Measurements from ENCODE around the gene P2RX4. TPM values are rescaled to one million over a fixed set of nuclear protein-coding genes. Genes with fewer than 3 reads are reported as not detected.
A peak's percentile ranks its signal among the peaks of the same experiment; 100 is the strongest.
"Not testable (repeated sequence)": the region's sequence is repeated elsewhere in the genome, so short reads cannot be mapped to it uniquely, and the experiment has no call there.

The P2RX4 gene
- total RNA-seq, 2 experiments from 2014 or later = 117 to 125 TPM

DNA sequence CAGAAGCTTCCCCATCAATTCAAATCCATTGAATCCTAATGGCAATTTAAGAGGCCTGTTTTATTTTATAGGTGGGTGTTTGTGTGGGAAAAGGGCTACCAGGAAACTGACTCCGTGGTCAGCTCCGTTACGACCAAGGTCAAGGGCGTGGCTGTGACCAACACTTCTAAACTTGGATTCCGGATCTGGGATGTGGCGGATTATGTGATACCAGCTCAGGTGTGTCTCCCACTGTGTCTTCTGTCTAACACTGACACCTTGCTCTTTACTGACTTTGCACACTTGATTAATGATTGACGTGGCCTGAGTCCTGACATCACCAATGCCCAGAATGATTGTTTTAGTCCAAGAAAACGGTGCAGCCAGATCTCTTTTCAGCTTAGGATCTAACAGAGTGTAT is 7.1 kb downstream of the P2RX4 start:
- no peak overlapping the region for H3K4me3 Mint-ChIP-seq
- peaks cover 90% of the 10 kb centered on the region for H3K36me3 Mint-ChIP-seq (ENCODE audit: low read depth)
- no peaks in the 10 kb centered on the region for H3K9me3 Mint-ChIP-seq
- ChIA-PET CTCF (interaction anchor here (1.8 kb wide), 1 partner anchor 13 kb away, joined by 5 read pairs; no protein-coding TSS in a partner anchor), POLR2A (interaction anchor here (1.0 to 2.1 kb wide), 2 partner anchors 10 to 22 kb away, joined by 4 to 7 read pairs; no protein-coding TSS in a partner anchor)
- DNase-seq = no peak
- H3K27me3 Mint-ChIP-seq = no peaks in the 10 kb centered on the region
- H3K4me1 Mint-ChIP-seq = peaks cover 75% of the 10 kb centered on the region
- peak overlapping the region; percentile 13 for H3K27ac Mint-ChIP-seq

DNA sequence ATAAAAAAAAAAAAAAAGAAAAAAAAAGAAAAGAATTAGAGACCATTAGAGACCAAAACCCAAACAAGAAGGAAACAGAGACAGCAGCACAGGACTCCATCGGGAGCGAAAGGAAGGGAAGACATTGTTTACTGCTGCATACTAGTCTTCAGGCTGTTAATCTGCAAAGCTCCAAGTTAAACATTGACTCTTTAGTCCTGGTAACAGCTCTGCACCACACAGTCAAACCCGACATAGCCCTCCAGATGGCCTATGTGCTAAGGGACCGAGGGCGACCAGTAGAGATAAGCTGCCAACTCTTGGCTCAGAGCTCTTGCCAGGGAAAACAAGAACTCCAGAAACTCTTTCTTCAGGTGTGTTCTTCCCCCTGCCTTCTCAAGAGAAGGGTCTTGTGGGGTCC is 7.8 kb downstream of the P2RX4 start:
- H3K27ac Mint-ChIP-seq = no peak overlapping the region

DNA sequence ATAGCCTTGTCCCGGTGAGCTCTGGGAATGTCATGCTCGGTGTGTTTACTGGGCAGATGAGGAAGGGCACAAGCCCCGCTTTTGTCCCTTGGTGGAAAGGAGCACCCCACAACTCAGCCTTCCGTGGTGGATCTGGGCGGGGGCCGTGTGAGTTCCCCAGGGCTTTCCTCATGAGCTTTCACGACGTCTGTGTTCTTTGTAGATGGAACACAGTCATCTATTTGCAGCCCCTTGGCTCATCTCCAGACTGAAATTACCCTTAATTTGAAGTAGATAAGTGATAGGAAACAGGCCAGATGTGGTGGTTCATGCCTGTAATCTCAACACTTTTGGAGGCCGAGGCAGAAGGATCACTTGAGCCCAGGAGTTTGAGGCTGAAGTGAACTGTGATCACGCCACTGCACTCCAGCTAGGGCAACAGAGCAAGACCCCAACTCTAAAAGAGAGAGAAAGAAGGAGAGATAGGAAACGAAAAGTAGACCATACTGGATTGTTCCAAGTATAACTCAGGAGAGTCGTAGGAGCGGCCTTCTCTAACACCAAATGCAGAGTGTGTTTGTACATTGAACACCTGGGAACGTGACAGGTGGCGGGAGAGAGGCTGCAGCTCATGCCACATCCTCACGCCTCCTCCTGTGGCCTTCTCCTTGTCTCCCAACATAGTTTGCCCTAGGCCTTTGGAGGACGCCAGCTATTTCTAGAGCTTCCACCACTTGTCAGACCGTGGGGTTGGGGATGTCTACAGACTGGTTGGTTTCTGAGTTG is 8.8 kb downstream of the P2RX4 start:
- Mint-ChIP-seq H3K9me3 (peaks cover 5% of the 10 kb centered on the region), H3K27me3 (no peaks in the 10 kb centered on the region), H3K4me1 (peaks cover 76% of the 10 kb centered on the region), H3K4me3 (no peak overlapping the region), H3K36me3 (ENCODE audit: low read depth) (peaks cover 93% of the 10 kb centered on the region), H3K27ac (peak overlapping the region; percentile 73)
- DNase-seq = no peak
- ChIA-PET POLR2A (no interaction called here), CTCF (interaction anchor here (0.6 to 1.8 kb wide), 2 partner anchors 11 kb away, joined by 3 to 5 read pairs; no protein-coding TSS in a partner anchor)

More for the DNA sequence above, 7.8 kb downstream of the P2RX4 start:
- ChIA-PET POLR2A (no interaction called here), CTCF (interaction anchor here (0.6 to 1.8 kb wide), 3 partner anchors 12 to 230 kb away, joined by 3 to 5 read pairs (median 3); no protein-coding TSS in a partner anchor)
- peaks cover 91% of the 10 kb centered on the region for H3K36me3 Mint-ChIP-seq (ENCODE audit: low read depth)
- peaks cover 75% of the 10 kb centered on the region for H3K4me1 Mint-ChIP-seq
- DNase-seq = no peak
- no peaks in the 10 kb centered on the region for H3K27me3 Mint-ChIP-seq
- no peak overlapping the region for H3K4me3 Mint-ChIP-seq
- H3K9me3 Mint-ChIP-seq = peaks cover 2% of the 10 kb centered on the region

DNA sequence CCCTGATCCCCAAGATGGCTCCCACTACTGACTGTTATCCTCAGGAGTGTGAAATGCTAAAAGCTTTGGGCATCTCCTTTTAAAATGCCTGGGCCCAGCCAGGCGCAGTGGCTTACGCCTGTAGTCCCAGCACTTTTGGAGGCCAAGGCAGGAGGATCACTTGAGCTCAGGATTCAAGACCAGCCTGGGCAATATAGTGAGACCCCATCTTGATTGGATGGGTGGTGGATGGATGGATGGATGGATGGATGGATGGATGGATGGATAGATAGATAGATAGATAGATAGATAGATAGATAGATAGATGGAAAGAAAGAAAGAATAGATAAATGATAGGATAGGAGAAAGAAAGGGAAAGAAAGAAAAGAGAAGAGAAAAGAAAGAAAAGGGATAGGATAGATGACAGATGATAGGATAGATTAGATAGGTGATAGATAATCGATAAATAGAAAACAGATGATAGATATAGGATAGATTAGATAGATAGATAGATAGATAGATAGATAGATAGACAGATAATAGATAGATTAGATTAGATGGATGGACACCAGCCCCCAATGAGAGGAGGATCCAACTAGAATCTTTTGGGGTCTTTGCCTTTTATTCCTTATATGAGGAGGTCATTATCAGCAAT is 9.5 kb downstream of the P2RX4 start:
- DNase-seq = no peak
- Mint-ChIP-seq H3K9me3 (peaks cover 5% of the 10 kb centered on the region), H3K4me1 (peaks cover 78% of the 10 kb centered on the region), H3K4me3 (no peak overlapping the region), H3K27me3 (no peaks in the 10 kb centered on the region), H3K36me3 (ENCODE audit: low read depth) (peaks cover 92% of the 10 kb centered on the region), H3K27ac (peak overlapping the region; percentile 73)
- CTCF ChIA-PET = interaction anchor here (0.6 kb wide), 1 partner anchor 10 kb away, joined by 3 read pairs; no protein-coding TSS in a partner anchor
- POLR2A ChIA-PET = no interaction called here

DNA sequence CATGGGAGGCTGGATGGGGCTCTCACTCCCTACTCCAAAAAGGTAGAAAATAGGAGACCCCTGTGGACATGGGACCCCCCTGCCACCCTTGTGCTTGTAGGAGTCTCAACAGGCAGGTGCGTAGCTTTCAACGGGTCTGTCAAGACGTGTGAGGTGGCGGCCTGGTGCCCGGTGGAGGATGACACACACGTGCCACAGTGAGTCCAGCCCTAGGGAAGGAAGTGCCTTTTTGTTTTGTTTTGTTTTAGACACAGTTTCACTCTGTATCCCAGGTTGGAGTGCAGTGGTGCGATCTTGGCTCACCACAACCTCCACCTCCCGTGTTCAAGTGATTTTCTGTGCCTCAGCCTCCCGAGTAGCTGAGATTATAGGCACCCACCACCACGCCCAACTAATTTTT is 12.9 kb downstream of the P2RX4 start:
- H3K4me3 Mint-ChIP-seq = no peak overlapping the region
- CTCF ChIA-PET = interaction anchor here (0.7 to 1.3 kb wide), 3 partner anchors 12 to 111 kb away, joined by 3 to 4 read pairs (median 3); no protein-coding TSS in a partner anchor
- peaks cover 5% of the 10 kb centered on the region for H3K9me3 Mint-ChIP-seq
- H3K36me3 Mint-ChIP-seq (ENCODE audit: low read depth) = peaks cover 87% of the 10 kb centered on the region
- no peak for DNase-seq
- H3K4me1 Mint-ChIP-seq = peaks cover 78% of the 10 kb centered on the region
- peak overlapping the region; percentile 95 for H3K27ac Mint-ChIP-seq
- H3K27me3 Mint-ChIP-seq = no peaks in the 10 kb centered on the region
- POLR2A ChIA-PET = interaction anchor here (0.8 to 4.8 kb wide), 10 partner anchors 10 to 184 kb away, joined by 3 to 177 read pairs (median 8); partner anchors contain the start of genes ANAPC5, OASL, P2RX4 and P2RX7

DNA sequence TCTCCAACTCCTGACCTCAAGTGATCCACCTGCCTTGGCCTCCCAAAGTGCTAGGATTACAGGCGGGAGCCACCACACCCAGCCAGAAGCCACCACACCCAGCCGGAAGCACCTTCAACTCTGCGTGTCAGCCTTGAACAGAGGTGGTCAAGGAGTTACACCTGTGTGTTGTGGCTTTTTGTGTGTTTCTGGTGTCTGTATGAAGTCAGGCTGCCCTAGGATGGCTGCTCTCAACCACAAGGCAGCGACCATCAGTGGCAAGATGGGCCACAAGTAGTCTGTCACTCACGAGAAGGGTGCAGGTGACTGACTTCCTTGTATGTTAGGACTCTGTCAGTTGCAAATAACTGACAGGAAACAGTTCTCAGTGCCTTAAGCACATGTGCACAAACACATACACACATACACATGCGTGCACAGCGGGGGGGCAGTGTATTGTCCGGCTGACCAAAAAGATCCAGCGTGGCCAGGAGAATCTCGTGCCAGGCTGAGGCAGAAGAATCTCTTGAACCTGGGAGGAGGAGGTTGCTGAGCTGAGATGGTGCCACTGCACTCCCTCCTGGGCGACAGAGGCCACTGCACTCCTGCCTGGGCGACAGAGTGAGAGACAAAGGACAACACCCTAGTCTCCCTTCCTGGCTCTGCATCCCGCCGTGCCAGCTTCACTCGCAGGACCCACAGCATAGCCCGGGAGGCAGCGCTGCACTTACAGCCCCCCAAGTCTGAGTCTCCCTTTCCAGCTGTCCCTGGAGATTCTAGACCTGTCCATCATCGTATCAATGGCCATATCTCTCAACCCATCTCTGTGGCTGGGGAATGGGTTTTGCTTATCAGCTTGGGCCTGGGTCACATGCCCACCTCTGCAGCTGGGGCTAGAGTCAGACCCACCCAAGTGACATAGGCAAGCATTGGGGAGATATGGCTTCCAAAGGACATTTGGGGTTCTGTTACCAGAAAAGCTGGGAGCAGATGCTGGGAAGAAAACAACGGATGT is 13.7 kb downstream of the P2RX4 start:
- POLR2A ChIA-PET = interaction anchor here (0.6 to 4.8 kb wide), 23 partner anchors 11 to 932 kb away, joined by 3 to 177 read pairs (median 5); partner anchors contain the start of genes ANAPC5, CAMKK2, OASL and P2RX4
- H3K36me3 Mint-ChIP-seq (ENCODE audit: low read depth) = peaks cover 82% of the 10 kb centered on the region
- H3K4me1 Mint-ChIP-seq = peaks cover 76% of the 10 kb centered on the region
- H3K27ac Mint-ChIP-seq = peak overlapping the region; percentile 95
- no peaks in the 10 kb centered on the region for H3K27me3 Mint-ChIP-seq
- peak overlapping the region; percentile 57 for H3K4me3 Mint-ChIP-seq
- H3K9me3 Mint-ChIP-seq = peaks cover 5% of the 10 kb centered on the region
- DNase-seq = peak; percentile 83
- CTCF ChIA-PET = interaction anchor here (1.1 to 2.7 kb wide), 12 partner anchors 9 to 184 kb away, joined by 3 to 21 read pairs (median 6); partner anchors contain the start of gene OASL

DNA sequence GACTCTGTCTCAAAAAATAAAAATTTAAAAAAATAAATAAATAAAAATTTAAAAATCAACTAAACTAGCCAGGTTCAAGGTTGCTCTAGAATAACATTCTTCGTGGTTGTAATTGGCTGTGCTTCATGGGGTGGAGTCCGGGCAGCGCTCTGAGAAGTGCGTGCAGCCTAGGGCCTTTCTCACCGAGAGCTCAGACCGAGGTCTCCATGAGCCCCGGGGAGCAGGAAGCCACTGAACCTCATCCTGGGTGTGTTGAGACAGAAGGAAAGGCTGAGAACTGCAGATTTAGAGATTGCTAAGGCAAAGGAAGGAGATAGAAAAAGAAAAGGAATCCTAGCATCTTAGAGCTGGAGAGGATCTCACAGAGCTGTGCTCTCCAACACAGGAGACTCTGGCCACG is 14.7 kb downstream of the P2RX4 start:
- H3K4me1 Mint-ChIP-seq = peaks cover 76% of the 10 kb centered on the region
- ChIA-PET CTCF (interaction anchor here (0.7 to 2.7 kb wide), 13 partner anchors 10 to 185 kb away, joined by 3 to 21 read pairs (median 5); partner anchors contain the start of gene OASL), POLR2A (interaction anchor here (0.6 to 4.8 kb wide), 23 partner anchors 10 to 933 kb away, joined by 3 to 177 read pairs (median 5); partner anchors contain the start of genes CAMKK2, OASL, P2RX4 and P2RX7)
- peak overlapping the region; percentile 58 for H3K4me3 Mint-ChIP-seq
- peaks cover 82% of the 10 kb centered on the region for H3K36me3 Mint-ChIP-seq (ENCODE audit: low read depth)
- H3K27me3 Mint-ChIP-seq = no peaks in the 10 kb centered on the region
- peak; percentile 87 for DNase-seq
- peaks cover 5% of the 10 kb centered on the region for H3K9me3 Mint-ChIP-seq
- H3K27ac Mint-ChIP-seq = peak overlapping the region; percentile 95

DNA sequence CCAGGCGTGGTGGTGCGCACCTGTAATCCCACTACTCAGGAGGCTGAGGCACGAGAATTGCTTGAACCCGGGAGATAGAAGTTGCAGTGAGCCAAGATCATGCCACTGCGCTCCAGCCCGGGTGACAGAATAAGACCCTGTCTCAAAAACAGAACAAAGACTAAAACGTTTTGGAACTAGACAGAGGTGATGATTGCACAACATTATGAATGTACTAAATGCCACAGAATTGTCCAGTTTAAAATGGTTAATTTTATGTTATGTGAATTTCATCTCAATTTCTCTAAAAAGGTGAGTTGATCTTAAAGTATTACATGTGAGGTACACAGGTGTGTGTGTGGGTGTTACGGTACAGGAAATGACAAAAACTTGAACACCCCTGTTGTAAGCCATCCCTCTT is 16.5 kb downstream of the P2RX4 start:
- peaks cover 74% of the 10 kb centered on the region for H3K4me1 Mint-ChIP-seq
- POLR2A ChIA-PET = interaction anchor here (1.6 to 4.8 kb wide), 2 partner anchors 14 to 15 kb away, joined by 6 to 177 read pairs; partner anchors contain the start of gene P2RX4

DNA sequence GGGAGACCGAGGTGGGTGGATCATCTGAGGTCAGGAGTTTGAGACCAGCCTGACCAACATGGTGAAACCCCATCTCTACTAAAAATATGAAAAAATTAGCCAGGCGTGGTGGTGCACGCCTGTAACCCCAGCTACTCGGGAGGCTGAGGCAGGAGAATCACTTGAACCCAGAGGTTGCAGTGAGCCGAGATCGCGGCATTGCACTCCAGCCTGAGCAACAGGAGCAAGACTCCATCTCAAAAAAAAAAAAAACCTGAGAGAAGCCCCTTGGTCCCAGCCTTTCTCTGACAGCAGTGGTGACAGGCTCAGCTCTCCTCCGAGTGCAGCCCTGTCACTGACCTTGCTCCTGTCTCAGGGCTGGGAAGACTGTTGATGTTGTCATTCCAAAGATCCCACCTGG is 16.9 kb downstream of the P2RX4 start:
- Mint-ChIP-seq H3K27ac (peak overlapping the region; percentile 95), H3K4me1 (peaks cover 70% of the 10 kb centered on the region), H3K36me3 (ENCODE audit: low read depth) (peaks cover 78% of the 10 kb centered on the region)
- H3K27me3 Mint-ChIP-seq, DNase-seq, H3K9me3 Mint-ChIP-seq, H3K4me3 Mint-ChIP-seq, CTCF ChIA-PET: not testable (repeated sequence)
- POLR2A ChIA-PET = interaction anchor here (1.6 kb wide), 1 partner anchor 16 kb away, joined by 6 read pairs; no protein-coding TSS in a partner anchor

More for the DNA sequence above, 16.5 kb downstream of the P2RX4 start:
- Mint-ChIP-seq H3K36me3 (ENCODE audit: low read depth) (peaks cover 78% of the 10 kb centered on the region), H3K4me3 (no peak overlapping the region), H3K9me3 (peaks cover 5% of the 10 kb centered on the region), H3K27me3 (no peaks in the 10 kb centered on the region), H3K27ac (peak overlapping the region; percentile 95)
- no peak for DNase-seq
- CTCF ChIA-PET = no interaction called here

DNA sequence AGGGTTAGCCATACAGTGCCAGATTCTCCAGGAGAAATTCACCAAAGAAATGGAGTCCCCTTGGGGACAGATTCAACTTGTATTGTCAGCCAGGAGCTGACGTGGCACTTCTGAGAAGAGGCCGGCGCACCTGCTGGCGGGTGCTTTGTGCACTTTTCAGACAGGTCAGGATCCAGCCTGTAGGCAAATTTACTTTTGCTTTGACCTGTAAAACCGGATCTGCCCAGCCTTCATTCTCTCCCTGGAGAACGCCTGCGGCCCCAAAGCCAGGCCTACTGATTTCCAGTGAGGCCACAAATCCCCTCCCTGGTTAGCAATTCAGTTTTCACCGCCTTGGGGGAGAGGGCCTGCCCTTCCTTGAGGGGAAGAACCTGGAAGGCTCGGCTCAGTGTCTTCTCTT is 17.4 kb downstream of the P2RX4 start:
- peak overlapping the region; percentile 75 for H3K27ac Mint-ChIP-seq
- ChIA-PET POLR2A (interaction anchor here (1.6 kb wide), 1 partner anchor 16 kb away, joined by 6 read pairs; no protein-coding TSS in a partner anchor), CTCF (interaction anchor here (1.3 kb wide), 1 partner anchor 13 kb away, joined by 3 read pairs; no protein-coding TSS in a partner anchor)
- H3K4me3 Mint-ChIP-seq = no peak overlapping the region
- H3K4me1 Mint-ChIP-seq = peaks cover 66% of the 10 kb centered on the region
- peaks cover 5% of the 10 kb centered on the region for H3K9me3 Mint-ChIP-seq
- no peaks in the 10 kb centered on the region for H3K27me3 Mint-ChIP-seq
- no peak for DNase-seq
- peaks cover 78% of the 10 kb centered on the region for H3K36me3 Mint-ChIP-seq (ENCODE audit: low read depth)

DNA sequence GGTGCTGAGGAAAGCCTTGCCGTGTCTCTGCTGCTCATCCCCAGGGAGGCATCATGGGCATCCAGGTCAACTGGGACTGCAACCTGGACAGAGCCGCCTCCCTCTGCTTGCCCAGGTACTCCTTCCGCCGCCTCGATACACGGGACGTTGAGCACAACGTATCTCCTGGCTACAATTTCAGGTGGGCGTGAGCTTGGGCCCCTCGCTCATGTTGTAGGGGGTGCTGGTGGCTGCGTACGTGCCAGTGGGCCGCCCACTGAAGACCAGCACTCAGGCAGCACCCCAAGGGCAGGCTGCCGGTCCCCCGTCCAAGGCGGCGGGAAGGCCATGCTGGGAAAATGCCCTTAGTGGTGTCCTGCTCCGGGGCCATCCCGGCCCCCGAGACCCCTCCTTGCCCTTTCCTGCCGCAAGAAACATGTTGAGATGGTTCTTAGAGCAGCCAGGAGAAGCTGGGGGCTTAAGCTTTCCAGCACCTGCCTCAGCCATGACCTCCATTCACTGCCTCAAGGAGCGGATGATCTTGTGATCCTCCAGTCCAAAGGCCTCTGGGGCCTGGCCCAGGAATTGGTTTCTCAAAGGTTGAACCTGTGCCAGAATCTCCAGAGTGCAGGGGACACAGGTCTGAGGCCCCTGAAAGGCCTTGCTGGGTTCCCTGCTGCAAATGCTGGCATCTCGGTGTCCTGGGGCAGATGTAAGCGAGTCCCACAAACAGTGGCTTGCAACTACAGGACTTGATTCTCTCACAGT is 19.2 kb downstream of the P2RX4 start:
- peaks cover 77% of the 10 kb centered on the region for H3K36me3 Mint-ChIP-seq (ENCODE audit: low read depth)

More for the DNA sequence above, 19.2 kb downstream of the P2RX4 start:
- Mint-ChIP-seq H3K9me3 (no peaks in the 10 kb centered on the region), H3K27me3 (no peaks in the 10 kb centered on the region), H3K27ac (peak overlapping the region; percentile 58), H3K4me3 (no peak overlapping the region), H3K4me1 (peaks cover 48% of the 10 kb centered on the region)
- POLR2A ChIA-PET = interaction anchor here (1.3 to 4.0 kb wide), 2 partner anchors 10 to 115 kb away, joined by 3 to 22 read pairs; no protein-coding TSS in a partner anchor
- no peak for DNase-seq
- CTCF ChIA-PET = interaction anchor here (0.6 to 3.2 kb wide), 7 partner anchors 10 to 173 kb away, joined by 3 to 23 read pairs (median 6); no protein-coding TSS in a partner anchor
